Posterior cingulate gyrus (tissue), 11 donors: ENCODE measurements around the gene TUFM.
A peak's percentile ranks its signal among the peaks of the same experiment; 100 is the strongest.
"Not testable (repeated sequence)": the region's sequence is repeated elsewhere in the genome, so short reads cannot be mapped to it uniquely, and the experiment has no call there.

ENCODE experiments used
- DNase-seq, 10 donors: peaks; one replicate each; pipeline versions ENCODE4 v3.0.0 to v3.0.0-alpha.2; 2020 to 2021; ENCODE audit warnings: mixed read lengths in 3 of 10
- intact Hi-C: fragments of 100-400 bp; cut with DNase I; formaldehyde crosslinking; loops from one replicate; pipeline ENCODE4 v1.15.1; 2023

TUFM gene

DNA sequence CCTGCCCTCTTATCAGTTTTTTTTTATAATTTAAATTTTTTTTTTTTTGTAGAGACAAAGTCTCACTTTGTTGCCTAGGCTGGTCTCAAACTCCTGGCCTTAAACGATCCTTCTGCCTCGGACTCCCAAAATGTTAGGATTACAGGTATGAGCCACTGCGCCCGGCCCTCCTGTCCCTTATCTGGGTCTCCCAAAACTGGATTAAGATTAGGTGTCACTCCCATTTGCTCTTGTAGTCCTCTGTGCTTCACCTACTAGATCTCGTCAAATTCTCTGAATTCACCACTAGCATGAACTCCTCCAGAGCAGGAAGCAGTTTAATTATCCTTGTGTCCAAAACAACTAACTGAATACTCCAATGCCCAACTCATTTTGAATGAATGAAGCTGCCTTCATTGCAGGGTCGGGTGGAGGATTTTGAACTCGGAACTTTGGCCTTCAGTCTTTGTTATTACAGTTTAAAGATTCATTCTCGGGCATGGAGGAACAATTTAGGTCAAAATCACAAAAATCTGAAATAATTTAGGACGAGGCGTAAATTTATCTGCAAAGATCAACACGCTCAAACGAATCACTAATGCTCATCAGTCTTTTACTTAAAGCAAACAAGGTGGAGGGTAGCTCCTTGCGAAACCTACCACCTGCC, 24.2 kb downstream of the TUFM start:
- intact Hi-C loops, result loop anchor here (5.0 kb wide), 1 partner anchor 125 kb away; no protein-coding TSS in a partner anchor
- peak in 2 of 10 donors; percentile 32 to 36 for DNase-seq

DNA sequence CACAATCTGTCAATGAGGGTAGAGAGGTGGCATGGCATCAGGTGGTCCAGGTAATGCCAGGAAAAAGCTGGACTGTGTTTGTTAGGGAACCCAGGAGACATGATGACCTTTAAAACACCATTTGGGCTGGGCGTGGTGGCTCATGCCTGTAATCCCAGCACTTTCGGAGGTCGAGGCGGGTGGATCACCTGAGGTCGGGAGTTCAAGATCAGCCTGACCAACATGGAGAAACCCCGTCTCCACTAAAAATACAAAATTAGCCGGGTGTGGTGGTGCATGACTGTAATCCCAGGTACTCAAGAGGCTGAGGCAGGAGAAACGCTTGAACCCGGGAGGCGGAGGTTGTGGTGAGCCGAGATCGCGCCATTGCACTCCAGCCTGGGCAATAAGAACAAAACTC, 25.6 kb downstream of the TUFM start:
- intact Hi-C loops, result loop anchor here (5.0 kb wide), 1 partner anchor 127 kb away; no protein-coding TSS in a partner anchor
- peak in 2 of 10 donors; percentile 26 to 34 for DNase-seq

DNA sequence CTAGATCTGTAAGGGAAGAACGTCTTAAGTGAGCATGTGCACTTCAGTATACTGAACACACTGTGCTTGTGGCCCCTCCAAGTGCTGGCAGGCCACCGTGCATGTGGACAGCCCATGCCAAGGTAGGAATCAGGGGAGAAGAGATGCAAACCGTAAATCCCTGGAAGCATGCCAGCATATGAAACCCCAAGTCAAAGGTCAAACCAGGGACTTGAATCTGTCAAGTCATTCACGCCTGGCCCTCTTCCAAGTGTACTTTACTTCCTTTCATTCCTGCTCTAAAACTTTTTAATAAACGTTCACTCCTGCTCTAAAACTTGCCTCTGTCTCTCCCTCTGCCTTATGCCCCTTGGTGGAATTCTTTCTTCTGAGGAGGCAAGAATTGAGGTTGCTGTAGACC, 26.1 kb downstream of the TUFM start:
- DNase-seq, result peak in 2 of 10 donors; percentile 6 to 41
- intact Hi-C loops, result loop anchor here (5.0 kb wide), 1 partner anchor 127 kb away; no protein-coding TSS in a partner anchor

DNA sequence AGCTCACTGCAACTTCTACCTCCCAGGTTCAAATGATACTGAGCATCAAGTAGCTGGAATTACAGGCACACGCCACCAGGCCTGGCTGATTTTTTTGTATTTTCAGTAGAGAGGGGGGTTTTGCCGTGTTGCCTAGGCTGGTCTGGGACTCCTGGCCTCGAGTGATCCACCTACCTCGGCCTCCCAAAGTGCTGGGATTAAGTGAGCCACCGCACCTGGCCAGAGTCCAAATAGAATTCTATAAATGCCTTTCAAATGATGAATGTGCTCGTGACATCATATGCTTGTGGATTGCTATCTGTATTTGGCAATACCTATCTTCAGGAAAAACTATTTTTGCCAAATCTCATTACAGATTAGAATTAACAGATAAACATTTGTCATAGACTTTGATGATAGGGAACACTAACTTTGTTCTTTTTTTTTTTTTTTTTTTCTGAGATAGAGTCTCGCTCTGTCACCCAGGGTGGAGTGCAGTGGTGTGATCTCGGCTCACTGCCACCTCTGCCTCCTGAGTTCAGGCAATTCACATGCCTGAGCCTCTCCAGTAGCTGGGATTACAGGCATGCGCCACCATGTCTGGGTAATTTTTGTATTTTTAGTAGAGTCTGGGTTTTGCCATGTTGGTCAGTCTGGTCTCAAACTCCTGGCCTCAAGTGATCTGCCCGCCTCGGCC, 38.6 kb downstream of the TUFM start:
- intact Hi-C loops, DNase-seq: not testable (repeated sequence)

DNA sequence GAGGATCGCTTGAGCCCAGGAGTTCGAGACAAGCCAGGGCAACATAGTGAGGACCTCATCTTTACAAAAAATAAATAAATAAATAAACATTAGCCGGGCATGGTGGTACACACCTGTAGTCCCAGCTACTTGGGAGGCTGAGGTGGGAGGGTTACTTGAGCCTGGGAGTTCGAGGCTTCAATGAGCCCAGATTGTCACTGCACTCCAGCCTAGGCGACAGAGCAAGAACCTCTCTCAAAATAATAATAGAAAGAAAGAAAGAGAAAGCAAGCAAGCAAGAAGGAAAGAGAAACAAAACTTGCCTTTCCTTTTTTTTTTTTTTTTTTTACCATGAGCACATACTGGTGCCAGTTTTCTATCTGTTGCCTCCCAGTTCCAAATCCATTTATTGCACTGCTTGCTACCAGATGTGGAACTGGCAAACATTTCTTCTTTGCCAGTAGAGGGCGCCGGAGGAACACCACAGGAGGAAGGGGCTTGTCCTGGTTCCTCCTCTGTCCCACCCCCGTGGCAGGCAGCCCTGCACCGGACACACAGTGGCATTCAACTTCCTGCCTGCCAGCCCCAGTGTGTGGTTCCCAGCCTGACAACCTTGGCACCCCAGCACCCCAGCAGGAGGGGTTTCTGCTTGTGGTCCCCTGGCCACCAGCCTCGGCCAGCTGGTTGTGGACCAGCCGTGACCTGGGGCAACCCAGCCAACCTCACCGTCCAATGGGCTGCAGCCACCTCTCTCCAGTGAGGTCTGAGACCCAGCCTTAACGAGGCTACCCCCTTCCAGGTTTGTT, 43.7 kb downstream of the TUFM start:
- intact Hi-C loops, result not testable (repeated sequence)
- peak in 8 of 10 donors; percentile 33 to 90 (median 50) for DNase-seq
